NCI-H526 treated with DMSO at 0.1 percent for 48 hours (cell line): ENCODE measurements around the gene FBXW12.

Source experiments
- DNase-seq: peaks from one replicate; lab custom pipeline; 2025; lab: John Stamatoyannopoulos, UW

The FBXW12 gene

GRCh38 chr3:48407542-48408099 is 35.6 kb downstream of the FBXW12 start:
- DNase-seq, result no peak

GRCh38 chr3:48408823-48409281 is 36.8 kb downstream of the FBXW12 start:
- DNase-seq, result no peak

DNA sequence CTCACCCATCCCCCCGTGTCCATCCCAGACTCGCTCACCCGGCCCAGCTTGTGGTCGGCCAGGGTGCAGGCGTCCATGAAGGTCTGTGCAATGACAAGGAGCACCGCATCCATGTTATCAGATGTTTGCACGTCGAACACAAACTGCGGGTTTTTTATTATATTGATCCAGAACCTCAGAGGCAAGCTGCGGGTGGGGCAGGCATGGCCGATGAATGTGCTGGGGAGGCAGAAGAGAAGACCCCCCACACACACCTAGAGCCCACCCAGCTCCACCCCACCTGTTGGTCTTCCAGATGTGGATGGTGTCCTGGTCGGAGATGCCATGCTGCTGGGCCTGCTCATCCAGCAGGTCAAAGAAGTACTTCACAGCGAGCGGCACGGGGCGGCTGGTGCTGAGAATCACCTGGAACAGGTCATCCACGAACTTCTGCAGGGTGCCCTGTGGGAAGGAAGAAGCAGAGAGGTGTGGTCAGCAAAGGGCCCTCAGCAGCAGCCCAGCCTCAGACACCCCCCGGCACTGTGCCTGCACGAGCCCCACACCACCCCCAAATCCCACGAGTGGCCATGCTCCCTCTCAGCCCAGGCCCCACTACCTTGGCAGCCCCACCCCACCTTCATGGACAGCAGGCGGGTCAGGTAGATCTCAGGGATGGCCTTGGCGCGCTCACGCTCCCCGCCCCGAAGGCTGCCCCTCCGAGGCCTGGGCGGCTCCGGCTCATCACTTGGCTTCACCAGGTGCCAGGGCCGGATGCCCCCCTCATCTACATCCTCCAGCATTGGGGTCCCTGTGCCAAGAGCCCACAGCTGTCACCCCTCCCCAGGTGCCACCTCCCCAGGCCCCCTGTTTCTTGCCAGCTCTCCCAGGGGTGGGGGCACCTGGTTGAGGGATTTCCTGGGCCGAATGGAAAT is 37.5 kb downstream of the FBXW12 start:
- DNase-seq, result no peak

DNA sequence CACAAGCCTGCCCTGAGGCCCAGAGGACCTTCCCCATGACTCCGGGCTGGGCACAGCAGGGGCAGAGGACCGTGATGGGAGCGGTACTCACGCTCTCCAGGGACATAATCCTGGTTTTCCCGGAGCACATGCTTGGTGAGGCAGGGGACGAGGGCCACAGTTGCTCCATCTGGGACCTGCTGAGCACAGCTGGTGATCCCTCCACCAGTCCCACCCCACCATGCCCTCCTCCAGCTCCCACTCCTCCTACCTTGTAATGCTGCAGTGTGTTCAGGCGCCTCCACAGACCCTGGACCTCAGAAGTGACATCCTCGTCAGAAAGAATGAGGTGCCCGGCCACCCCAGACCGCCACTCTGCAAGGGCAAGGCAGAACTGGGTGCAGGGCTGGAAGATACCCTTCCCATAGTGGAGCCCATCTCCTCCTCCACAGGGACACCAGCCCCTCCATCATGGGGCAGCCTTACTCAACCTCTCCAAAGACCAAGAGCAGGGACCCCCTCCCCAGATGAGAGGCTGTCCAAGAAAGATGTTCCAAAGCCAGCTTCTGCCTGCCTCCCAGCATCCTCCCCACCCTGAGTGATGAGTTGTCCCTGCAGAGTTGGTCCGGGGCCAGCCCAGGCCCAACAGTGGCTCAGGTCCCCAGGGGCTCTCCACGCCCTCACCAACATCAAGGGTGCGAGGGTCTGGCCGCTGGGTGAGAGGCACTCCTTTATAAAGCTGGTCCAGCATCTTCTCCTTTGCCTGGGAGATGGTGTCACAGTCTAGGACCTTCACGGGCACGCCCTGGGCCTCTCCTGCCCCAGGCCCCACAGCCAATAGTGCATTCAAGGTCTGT is 38.4 kb downstream of the FBXW12 start:
- DNase-seq, result no peak

DNA sequence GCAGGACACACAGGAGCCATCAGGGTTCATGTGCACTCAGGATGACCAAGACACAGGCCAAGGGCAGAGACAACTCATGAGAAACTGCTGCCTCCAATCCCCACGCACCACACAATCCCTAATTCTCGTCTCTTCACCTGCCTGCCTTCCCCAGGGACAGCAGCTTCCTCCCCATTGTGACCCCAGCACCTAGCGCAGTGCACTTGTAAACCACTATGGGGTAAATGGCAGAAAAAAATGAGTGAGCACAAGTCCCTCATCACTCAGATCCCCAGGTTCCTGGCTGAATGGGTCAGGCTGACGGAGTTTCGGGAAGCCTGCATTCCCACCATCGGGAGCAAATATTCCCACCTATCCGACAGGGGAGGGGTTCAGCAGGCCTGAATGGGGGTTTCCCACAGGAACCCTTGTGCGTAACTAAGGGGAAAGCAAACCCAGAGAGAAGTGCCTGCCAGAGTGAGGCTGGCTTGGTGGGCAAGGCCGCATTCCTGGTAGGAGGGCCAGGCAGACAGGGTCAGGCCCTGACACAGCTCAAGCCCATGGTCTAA is 39.1 kb downstream of the FBXW12 start:
- no peak for DNase-seq

DNA sequence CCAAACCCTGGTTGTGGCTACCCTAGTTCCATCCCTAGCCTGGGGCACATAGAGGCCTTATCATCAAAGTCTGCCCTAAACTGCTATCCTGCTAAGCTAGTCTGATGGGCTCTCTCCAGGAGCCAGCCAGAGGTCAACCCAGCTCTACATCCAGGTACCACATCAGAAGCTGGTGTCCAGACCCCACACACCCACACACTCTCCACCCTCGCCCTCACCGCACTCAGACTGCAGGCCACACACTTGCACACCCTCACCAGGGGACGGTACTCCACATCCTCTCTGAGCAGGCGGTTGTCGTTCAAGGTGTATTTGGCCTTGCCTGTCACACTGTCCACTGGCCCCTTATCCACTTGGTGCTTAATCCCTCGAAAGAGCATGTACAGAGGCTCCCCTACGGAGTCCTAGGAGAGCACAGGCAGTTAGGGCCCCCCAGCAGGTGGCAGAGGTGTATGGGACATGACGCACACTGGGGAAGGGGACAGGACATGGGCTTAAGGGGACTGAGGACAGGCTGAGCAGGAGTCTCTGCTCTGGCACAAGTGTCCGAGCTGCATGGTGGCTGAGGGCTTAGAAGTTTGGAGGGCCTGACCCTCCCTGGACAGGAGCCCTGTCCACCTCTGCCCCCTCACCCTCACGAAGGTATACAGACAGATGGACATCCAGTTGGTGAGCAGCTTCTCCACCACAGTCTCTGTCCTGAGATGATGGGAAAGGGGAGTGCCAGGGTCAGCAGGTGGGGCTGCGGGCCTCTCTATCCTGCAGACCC is 39.8 kb downstream of the FBXW12 start:
- DNase-seq, result no peak

- DNase-seq, result no peak
Observed at GRCh38 chr3:48412375-48413001, 40.5 kb downstream of the FBXW12 start.

DNA sequence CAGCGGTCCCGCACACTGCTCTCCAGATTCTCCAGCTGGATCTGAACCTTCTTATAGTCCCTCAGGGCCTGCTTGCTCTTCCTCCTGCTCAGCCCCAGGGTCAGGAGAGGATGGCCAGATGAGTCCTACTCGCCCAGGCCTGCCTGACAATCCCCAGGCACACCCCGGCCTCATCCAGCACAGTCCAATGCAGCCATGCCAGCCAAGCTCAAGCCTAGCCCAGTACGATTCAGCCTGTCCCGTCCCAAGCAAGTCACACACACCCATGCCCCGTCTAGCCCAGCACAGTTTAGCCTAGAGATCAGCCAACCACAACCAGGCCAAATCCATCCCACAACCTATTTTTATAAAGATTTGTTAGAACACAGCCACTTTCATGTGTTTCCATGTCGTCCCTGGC is 41.1 kb downstream of the FBXW12 start:
- no peak for DNase-seq

DNA sequence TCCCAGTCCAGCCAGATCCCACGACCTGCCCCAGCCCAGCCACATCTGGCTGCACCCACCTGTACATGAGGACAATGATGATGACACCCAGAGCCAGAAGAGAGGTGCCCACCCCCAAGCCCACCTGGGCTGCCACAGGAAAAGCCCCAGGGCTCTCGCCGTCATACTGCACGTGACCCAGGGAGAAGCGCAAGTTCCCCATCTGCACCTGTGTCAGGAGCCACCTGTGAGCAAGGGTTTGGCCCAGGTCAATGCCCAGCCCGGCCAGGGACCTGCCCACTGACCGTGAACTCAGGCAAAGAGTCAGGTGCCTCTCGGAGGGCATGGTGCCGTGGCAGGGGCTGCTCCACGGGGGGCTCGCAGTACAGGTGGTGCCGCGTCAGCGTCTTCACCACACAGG is 41.6 kb downstream of the FBXW12 start:
- no peak for DNase-seq

- DNase-seq, result no peak
Observed at GRCh38 chr3:48414376-48415250, 42.6 kb downstream of the FBXW12 start.

- no peak for DNase-seq
Observed at GRCh38 chr3:48415251-48415953, 43.4 kb downstream of the FBXW12 start.

DNA sequence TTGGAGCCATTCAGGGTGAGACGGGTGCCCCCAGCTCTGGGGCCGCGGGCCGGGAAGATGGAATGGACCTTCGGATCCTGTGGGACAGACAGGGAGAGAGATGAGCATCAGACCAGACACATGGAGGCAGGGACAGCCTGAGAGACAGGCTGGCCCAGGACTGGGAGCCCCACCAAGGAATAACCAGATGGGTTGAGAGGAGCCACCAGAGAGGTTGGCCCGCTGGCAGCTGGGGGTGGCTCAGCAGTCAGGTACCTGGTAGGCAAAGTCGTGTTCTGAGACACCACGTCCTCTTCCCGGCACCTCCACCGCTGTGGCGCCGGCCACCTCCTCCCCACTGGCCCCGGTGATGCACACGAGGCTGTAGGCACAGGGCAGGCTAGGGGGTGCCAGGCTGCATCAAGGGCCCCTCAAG is 44.1 kb downstream of the FBXW12 start:
- DNase-seq, result no peak

GRCh38 chr3:48416546-48416945 is 44.5 kb downstream of the FBXW12 start:
- DNase-seq, result no peak

DNA sequence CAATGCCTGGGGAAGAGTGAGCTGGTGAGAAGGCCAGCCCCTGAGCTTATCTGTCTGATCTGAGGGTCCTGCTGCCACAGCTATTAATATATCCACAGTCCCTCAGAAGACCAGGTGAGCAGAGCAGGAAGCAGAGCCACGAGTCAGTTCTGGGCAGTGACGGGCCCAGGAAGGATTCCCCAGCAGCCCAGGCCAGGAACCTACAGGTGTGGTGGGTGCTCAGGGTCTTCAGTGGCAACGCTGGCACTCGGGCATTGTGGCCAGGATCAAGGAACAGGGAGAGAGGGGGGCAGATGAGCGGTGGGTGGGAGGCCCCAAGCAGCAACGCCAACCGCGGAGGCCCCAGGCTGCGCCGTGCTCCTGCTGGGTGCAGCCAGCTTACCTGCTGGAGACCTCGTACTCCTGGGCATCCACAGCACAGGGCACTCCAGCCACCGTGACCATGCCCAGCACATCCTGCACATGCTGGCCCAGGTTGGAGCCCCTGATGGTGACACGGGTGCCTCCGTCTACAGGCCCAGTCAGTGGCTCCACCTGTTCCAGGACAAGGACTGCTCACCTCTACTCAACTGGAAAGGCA is 45.6 kb downstream of the FBXW12 start:
- no peak for DNase-seq

DNA sequence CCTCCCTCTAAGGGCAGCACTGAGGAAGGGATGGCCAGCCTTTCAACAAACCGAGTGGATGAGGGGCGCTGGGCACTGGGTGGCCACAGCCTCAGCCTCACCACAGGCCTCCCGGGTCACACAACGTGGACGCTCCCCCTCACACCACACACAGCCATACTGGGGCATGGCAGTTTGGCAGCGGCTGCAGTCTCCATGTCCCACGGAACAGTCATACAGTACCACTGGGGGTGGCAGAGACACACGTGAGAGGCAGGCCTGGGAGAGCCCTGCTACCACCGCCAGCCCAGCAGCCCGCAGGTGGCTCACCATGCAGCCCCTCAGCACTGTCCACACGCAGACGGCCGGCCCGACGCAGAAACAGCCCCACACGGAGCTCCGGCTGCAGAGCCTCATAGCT is 46.1 kb downstream of the FBXW12 start:
- DNase-seq, result no peak

DNA sequence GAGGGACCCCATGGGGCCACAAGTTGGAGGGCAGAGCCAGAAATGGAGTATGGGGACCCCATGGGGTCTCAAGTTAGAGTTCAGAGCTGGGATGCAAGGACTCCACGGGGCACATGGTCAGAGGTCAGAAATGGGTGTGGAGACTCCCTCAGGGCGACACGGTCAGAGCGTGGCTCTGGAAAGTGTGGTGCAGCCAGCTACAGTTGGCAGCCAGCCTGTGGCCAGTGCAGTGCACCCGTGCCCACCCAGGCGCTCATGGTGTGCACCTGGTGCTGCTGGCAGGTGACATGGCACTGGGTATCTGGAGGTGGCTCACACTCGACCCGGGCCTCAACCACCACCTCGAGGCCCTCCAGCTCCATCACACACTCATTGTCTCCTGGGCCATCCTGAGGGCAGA is 46.6 kb downstream of the FBXW12 start:
- DNase-seq, result no peak

DNA sequence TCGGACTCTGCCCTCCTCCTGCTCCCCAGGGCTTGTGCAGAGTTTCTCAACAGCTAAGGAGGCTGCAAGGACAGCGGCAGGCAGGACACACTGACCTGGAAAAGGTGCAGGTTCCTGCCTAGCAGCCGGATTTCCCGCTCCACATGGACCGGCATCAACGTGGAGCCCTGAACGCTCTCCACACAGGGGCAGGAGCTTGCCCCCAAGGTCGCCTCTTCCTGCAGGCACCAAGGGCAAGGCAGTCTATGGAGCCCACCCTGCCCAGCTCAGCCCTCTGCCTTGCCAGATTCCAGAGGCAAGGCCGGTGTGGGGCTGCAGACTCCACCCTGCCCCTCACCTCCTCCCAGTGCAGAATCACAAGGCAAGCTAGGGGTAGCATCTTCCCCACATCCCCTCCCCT is 47.1 kb downstream of the FBXW12 start:
- no peak for DNase-seq

GRCh38 chr3:48419597-48419996 is 47.6 kb downstream of the FBXW12 start:
- DNase-seq, result no peak

DNA sequence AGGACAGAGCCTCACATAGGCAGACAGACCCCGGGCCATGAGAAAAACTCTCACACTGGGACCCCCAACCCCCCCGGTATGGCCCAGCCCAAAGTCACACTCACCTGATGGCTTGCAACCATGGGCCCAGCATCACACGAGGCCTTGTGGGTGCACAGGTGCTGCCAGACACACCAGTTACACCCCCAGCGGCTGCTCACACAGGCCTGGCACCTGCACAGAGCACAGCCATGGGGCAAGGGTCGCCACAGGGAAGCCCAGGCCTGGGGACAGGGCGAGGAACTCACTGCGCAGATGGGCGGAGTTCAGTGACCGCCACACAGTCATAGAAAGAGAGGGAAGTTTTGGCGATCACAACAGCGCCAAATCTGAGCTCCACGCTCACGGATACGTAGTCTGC is 48.5 kb downstream of the FBXW12 start:
- DNase-seq, result no peak
